ENCODE measurements around the gene USP47.

DNA sequence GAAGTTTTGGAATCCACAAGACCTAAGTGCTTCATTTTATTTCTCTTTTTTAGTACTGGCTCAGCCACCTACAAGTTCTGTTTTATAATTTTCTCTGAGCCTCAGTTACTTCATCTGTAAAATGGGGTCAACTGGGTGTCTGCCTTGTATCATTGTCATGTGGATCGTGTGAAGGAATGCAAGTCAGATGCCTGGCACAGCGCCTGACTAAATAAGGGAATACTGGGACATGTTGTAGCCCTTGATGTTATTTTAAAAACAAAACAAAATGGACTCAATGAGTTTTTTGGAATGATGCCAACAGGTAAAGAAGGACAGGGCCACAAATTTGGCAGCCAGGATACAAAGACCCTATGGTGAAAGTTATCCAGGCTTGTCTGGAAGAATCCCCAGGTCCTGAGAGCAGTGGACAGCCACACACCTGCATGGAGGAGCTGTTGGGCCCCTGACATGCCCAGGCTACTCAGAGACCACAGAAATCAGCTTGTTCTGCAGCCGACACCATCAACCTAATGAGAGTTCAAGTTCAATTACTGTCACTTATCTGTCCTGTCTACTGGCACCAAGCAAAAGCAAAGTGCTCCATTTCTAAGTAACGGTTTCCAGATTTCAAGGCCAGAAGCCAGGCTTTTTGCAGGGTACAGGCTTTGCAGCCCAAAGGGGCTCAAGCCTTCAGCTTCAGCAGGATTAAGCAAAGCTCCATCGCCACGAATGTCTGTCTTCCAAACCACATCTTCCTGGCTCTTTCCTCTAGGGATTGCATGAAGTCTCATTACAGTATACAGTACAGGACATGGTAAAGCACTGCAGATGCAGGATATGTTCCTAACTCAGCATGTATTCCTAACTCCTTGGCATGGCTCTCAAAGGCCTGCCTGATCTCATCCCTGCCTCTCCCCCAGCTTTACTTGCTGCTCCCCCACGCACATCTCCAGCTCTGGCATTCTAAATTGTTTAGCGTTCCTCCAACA lies 148.3 kb downstream of the USP47 start:
- TF ChIP-seq, protein P1, sequence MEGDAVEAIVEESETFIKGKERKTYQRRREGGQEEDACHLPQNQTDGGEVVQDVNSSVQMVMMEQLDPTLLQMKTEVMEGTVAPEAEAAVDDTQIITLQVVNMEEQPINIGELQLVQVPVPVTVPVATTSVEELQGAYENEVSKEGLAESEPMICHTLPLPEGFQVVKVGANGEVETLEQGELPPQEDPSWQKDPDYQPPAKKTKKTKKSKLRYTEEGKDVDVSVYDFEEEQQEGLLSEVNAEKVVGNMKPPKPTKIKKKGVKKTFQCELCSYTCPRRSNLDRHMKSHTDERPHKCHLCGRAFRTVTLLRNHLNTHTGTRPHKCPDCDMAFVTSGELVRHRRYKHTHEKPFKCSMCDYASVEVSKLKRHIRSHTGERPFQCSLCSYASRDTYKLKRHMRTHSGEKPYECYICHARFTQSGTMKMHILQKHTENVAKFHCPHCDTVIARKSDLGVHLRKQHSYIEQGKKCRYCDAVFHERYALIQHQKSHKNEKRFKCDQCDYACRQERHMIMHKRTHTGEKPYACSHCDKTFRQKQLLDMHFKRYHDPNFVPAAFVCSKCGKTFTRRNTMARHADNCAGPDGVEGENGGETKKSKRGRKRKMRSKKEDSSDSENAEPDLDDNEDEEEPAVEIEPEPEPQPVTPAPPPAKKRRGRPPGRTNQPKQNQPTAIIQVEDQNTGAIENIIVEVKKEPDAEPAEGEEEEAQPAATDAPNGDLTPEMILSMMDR (IDR thresholded peaks at IDR 0.05 in 8 of 11, conservative IDR thresholded peaks at IDR 0.05 in 3 of 11): no peak
- TF ChIP-seq POLR2A (IDR thresholded peaks at IDR 0.05): no peak
- no peak for TF ChIP-seq POLR2AphosphoS5 (IDR thresholded peaks at IDR 0.05)

Data from spleen (tissue), 7 donors.